ENCODE data around the gene ZNF292. TPM values are rescaled to one million over a fixed set of nuclear protein-coding genes. Genes with fewer than 3 reads are reported as not detected.
"Not testable (repeated sequence)": the region's sequence is repeated elsewhere in the genome, so short reads cannot be mapped to it uniquely, and the experiment has no call there.

The ZNF292 gene
- total RNA-seq, result 30.4 TPM
- long read RNA-seq, full-length matches to known transcripts, result 11 of 35 reads
- long read RNA-seq, partial matches to known transcripts, result 5 of 35 reads
- long read RNA-seq, other reads (novel, unspliced or antisense), result 19 of 35 reads

GRCh38 chr6:87154993-87155841 lies at the start of gene ZNF292:
Gene ZNF292 (plus strand): TSS chr6:87155565. CDS start chr6:87155592, 27 bp downstream.
- DNase-seq (ENCODE audit: low spot score), result peak; percentile 98

- DNase-seq (ENCODE audit: low spot score), result no peak
These were observed 49.5 kb upstream of the ZNF292 start for GRCh38 chr6:87105823-87106222.

DNA sequence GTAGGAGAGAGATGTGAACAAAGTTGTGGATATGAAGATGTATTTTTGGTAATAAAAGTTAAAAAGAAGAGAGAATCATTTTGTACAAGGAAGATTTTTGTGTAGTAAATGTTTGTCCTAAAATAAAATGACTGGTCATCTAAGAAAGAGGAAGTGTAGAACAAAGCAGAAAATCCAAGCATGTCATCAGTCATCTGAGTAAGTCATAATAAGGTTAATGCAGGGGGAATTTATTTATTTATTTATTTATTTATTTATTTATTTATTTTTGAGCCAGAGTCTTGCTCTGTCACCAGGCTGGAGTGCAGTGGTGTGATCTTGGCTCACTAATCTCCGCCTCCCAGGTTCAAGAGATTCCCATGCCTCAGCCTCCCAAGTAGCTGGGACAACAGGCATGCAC lies 44.7 kb upstream of the ZNF292 start:
- no peak for DNase-seq (ENCODE audit: low spot score)

GRCh38 chr6:87115402-87116135 lies 39.8 kb upstream of the ZNF292 start:
- no peak for DNase-seq (ENCODE audit: low spot score)

GRCh38 chr6:87116922-87117321 lies 38.4 kb upstream of the ZNF292 start:
- DNase-seq (ENCODE audit: low spot score), result no peak

- no peak for DNase-seq (ENCODE audit: low spot score)
These were observed 37.3 kb upstream of the ZNF292 start for GRCh38 chr6:87118054-87118453.

DNA sequence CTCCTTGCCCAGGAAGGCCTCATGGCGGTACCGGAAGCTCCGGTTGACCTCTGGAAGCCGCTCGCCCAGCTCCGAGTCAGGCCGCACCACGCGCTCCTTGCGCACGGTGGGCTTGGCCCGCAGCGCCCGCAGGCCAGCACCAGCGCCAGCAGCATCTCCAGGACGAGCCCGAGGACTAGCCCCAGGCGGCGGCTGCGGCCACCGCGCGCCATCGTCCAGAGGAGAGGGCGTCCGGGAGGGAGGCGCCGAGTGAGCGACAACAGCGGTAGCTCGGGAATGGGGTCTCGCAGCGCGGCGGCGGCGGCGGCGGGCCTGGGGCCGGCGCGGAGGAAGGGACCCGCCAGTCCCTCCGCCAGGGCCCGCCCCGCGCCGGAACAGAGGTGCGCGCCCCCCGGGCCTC lies 32.9 kb upstream of the ZNF292 start:
- DNase-seq (ENCODE audit: low spot score), result no peak

- DNase-seq (ENCODE audit: low spot score), result no peak
These were observed 31.3 kb upstream of the ZNF292 start for GRCh38 chr6:87124074-87124473.

GRCh38 chr6:87126501-87126900 lies 28.9 kb upstream of the ZNF292 start:
- DNase-seq (ENCODE audit: low spot score), result no peak

DNA sequence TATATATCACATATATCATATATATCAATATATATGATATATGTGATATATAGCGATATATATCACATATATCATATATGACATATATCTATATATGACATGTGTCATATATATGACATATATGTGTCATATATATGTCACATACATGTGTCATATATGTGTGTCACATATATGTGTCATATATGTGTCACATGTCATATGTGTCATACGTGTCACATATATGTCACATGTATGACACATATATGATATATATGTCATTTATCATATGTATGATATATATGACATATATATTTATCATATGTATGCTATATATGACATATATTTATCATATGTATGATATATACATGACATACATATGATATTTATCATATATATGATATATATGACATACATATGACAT lies 27.6 kb upstream of the ZNF292 start:
- DNase-seq (ENCODE audit: low spot score), result no peak

DNA sequence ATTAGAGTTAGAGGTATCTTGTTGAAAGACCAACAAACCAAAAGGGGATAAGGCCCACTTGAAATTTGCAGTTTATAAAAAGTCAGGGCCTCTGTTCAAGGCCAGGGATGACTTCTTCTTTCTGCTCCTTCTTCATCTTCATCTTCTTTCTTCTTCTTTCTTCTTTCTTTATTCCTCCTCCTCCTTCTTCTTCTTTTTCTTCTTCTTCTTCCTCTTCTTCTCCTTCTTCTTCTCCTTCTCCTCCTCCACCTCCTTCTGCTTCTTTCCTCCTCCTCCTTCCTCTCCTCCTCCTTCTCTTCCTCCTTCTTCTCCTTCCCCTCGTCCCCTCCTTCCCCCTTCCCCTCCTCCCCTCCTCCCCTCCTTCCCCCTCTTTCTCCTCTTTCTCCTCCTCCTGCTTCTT lies 18.4 kb upstream of the ZNF292 start:
- no peak for DNase-seq (ENCODE audit: low spot score)

DNA sequence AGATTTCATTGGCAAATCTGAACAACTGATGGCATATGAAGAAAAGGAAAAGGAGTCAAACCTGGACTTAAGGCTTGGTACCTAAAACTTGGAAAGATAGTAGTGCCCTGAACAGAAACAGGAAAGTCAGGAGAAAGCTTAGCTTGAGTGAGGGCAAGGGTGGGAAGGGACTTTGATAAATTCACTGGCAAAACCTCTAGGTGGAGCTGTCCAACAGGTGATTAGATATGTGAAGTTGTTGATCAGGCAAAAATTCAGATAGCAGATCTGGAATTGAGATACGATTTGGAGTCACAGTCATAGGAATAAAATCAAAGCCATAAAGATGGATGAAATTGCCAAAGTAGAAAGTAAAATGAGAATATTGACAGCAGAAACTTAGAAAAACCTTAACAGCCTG lies 16.1 kb upstream of the ZNF292 start:
- no peak for DNase-seq (ENCODE audit: low spot score)

- DNase-seq (ENCODE audit: low spot score), result not testable (repeated sequence)
These were observed 15.4 kb upstream of the ZNF292 start for GRCh38 chr6:87139927-87140326.

GRCh38 chr6:87146363-87146762 lies 9.0 kb upstream of the ZNF292 start:
- no peak for DNase-seq (ENCODE audit: low spot score)

GRCh38 chr6:87150406-87150805 lies 5.0 kb upstream of the ZNF292 start:
- no peak for DNase-seq (ENCODE audit: low spot score)

DNA sequence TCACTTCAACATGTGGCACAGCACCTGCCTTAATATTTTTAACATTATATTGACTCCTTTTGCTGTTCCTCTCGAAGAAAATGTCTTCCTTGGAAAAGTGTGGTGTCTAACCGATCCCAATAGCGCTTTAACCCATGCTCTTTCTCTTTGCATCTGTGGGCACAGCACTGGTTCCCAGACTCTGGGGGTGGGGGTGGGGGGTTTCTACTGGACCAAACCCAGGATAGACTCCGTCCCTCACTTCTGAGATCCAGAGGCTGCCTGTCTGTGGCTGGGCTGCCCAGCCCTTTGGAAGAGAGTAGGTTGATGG lies 3.9 kb upstream of the ZNF292 start:
- no peak for DNase-seq (ENCODE audit: low spot score)

DNA sequence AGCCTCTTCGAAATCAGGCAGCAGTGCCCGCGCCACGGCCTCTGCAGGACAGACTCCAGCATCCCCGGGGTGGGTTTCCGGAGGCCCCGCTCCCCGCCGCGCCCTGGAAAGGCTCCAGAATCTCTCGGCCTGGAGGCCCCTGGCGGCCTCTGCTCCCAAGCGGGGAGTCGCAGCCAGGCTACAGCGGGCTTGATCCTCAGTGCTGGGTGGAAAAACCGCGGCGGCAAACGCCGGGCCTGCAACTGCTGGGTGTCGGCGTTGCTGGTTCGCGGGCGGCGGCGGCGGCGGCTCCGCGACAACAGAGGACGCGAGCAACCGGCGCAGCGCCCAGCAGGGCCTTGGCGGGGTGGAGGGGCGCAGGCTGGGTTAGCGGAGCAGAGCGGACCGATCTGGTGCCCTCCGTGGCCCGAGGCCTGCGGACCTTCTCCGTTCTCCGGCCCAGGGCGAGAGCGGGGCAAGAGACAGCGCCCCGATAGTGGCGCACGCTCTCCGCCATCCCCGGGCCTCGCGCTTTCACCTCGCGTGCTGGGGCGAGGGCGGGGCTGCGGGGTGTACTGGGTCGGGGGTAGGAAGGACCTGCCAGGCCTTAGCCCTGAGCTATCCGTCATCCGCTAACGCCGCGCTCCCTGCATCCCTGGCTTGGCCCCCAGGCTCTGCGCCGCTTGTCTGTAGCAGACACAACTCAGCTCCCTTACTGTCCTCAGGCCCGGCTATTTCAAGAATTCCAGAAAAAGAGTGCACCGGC lies 3.4 kb upstream of the ZNF292 start:
- DNase-seq (ENCODE audit: low spot score), result peak; percentile 93

DNA sequence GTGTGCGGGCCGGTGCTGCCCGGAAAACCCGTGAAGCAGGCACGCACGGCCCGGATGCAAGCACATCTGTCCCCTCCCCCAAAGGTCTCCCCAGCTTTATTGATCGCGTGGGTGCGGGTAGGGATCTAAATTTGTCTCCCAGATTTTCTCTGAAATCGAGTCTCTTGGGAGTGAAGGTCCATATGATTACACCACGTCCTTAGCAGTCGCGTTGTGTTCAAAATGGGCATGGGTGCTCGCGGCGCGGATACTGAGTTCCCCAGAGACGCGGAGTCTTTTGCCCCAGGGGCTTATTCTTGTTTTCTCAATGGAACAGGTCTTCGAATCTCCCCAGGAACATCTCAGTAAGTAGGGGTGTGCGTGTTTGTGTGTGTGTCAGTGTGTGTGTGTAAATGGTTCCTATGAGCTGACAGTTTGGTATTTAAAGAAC lies 2.8 kb upstream of the ZNF292 start:
- no peak for DNase-seq (ENCODE audit: low spot score)

GRCh38 chr6:87154641-87154992 lies 748 bp upstream of the ZNF292 start:
- no peak for DNase-seq (ENCODE audit: low spot score)

DNA sequence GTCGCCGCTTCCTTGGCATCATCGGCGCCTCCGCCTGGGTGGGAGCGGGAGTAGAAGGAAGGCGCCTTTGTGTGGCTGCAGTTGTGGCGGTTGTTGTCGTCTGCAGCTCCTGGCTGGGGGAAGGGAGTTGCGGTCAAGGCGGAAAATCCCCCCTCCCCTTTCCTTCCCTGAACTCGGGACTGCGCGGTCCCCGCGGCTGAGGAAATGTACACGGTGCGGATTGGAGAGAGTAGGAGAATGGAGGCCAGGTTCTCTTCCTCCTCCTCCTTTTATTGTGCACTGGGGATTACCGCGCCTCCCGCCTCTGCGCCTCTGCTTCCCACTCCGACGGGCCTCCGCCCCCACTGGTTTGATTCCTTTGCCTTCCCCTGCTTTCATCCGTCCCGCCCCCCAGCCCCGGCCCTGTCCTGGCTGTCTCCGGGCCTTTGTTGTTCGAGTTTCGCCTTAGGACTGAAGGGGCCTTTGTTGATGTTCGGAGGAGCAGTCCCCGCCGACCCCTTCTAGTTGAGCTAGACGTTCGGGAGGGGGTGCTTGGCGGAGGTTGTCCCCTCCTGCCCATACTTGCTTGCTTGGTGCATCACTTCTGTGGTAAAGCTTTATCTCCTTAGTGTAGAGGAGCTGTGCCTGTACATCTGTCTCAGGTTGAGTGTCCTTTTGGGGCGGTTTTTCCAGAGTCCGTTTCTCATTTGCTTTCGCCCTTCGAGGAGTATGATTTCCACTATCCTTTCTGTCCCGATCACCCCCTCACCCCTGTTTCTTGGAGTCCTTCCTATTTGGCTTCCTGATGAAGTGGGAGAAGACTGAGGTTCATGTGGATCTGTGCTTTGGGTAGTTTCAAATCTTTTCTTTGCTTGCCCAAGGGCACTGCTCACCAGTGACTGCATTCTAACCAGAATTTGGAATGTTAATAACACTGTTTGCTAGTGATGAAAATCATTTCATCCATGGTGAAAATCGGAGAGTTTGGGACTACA lies 764 bp downstream of the ZNF292 start:
- DNase-seq (ENCODE audit: low spot score), result no peak

DNA sequence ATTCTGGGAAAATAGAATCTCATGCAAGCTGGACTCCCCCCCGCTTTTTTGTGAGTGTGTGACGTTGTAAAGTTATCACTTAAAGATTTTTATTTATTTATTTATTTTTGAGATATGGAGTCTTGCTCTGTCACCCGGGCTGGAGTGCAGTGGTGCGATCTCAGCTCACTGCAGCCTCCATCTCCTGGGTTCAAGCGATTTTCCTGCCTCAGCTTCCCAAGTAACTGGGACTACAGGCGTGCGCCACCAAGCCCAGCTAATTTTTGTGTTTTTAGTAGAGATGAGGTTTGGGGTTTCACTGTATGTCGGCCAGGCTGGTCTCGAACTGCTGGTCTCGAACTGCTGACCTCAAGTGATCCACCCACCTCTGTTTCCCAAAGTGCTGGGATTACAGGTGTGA lies 2.2 kb downstream of the ZNF292 start:
- not testable (repeated sequence) for DNase-seq (ENCODE audit: low spot score)

All from mesenteric fat pad (tissue), 1 donor.